ENCODE data around the gene CDC26. TPM values are rescaled to one million over a fixed set of nuclear protein-coding genes. Genes with fewer than 3 reads are reported as not detected.
A peak's percentile ranks its signal among the peaks of the same experiment; 100 is the strongest.
"Not testable (repeated sequence)": the region's sequence is repeated elsewhere in the genome, so short reads cannot be mapped to it uniquely, and the experiment has no call there.

CDC26 gene
- total and polyA plus RNA-seq, 12 donors = 25.7 to 63.7 (median 29.3) TPM

DNA sequence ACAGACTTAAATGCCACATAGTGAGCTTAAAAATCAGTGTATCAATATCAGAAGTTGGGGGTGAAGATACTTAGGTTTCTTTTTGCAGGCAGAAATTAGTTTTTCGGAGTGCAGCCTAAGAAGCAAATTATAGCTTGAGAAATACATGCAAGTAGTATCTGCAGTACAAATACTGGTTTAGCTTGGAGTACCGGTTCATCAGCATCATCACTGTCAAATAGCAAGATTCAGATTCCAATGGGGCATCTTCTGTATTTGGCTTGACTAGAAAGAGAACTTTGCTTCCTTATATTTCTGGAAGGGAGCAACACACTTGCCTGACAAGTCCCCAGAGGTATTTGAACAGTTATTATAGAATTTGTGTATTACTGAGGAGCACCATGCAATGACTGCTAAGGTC lies 34.2 kb downstream of the CDC26 start:
- WGBS, 4 donors = 94 to 100% (median 97%) methylated on average over 2 of the region's 2 CpGs
- no peak overlapping the region for H3K4me3 ChIP-seq
- no peaks in the 10 kb centered on the region for H3K27me3 ChIP-seq
- H3K4me1 ChIP-seq (replicated peaks in 1 of 2) = peaks cover 0 to 43% of the 10 kb centered on the region in 2 donors
- H3K27ac ChIP-seq = no peak overlapping the region
- TF ChIP-seq, protein P1, sequence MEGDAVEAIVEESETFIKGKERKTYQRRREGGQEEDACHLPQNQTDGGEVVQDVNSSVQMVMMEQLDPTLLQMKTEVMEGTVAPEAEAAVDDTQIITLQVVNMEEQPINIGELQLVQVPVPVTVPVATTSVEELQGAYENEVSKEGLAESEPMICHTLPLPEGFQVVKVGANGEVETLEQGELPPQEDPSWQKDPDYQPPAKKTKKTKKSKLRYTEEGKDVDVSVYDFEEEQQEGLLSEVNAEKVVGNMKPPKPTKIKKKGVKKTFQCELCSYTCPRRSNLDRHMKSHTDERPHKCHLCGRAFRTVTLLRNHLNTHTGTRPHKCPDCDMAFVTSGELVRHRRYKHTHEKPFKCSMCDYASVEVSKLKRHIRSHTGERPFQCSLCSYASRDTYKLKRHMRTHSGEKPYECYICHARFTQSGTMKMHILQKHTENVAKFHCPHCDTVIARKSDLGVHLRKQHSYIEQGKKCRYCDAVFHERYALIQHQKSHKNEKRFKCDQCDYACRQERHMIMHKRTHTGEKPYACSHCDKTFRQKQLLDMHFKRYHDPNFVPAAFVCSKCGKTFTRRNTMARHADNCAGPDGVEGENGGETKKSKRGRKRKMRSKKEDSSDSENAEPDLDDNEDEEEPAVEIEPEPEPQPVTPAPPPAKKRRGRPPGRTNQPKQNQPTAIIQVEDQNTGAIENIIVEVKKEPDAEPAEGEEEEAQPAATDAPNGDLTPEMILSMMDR (IDR thresholded peaks at IDR 0.05) = no peak
- no peak for TF ChIP-seq POLR2A (IDR thresholded peaks at IDR 0.05)
- no peaks in the 10 kb centered on the region for H3K9me3 ChIP-seq (replicated peaks in 1 of 3)
- no peaks in the 10 kb centered on the region for H3K36me3 ChIP-seq (replicated peaks in 1 of 2)
- no peak for DNase-seq
- intact Hi-C loops (cut with DNase I) = no loop called here

DNA sequence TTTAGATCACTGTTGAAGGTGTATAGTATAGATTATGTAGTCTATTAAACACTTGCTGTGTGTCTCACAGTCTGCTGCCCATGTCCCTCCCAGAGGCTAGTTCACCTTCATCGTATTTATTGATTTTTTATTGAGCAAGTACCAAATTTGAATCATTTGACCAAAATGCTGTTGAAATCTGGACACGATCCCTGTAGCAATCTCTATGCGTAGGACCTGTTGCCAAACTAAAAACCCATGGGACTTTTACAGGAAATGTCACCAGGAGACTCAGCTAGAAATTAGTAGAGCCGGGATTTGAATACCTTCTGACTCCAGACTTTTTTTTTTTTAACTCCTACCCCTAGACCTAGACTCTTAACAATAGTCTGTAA lies 36.5 kb downstream of the CDC26 start:
- whole genome bisulfite sequencing, 4 donors = 63 to 76% (median 64%) methylated on average over 4 of the region's 4 CpGs
- peaks cover 0 to 53% of the 10 kb centered on the region in 2 donors for H3K4me1 ChIP-seq (replicated peaks in 1 of 2)
- TF ChIP-seq POLR2A (IDR thresholded peaks at IDR 0.05) = no peak
- TF ChIP-seq, protein P1 (IDR thresholded peaks at IDR 0.05) = no peak
- H3K9me3 ChIP-seq (replicated peaks in 1 of 3) = no peaks in the 10 kb centered on the region
- no peaks in the 10 kb centered on the region for H3K27me3 ChIP-seq
- intact Hi-C loops (cut with DNase I) = no loop called here
- DNase-seq = no peak
- H3K27ac ChIP-seq = no peak overlapping the region
- no peak overlapping the region for H3K4me3 ChIP-seq
- H3K36me3 ChIP-seq (replicated peaks in 1 of 2) = no peaks in the 10 kb centered on the region

DNA sequence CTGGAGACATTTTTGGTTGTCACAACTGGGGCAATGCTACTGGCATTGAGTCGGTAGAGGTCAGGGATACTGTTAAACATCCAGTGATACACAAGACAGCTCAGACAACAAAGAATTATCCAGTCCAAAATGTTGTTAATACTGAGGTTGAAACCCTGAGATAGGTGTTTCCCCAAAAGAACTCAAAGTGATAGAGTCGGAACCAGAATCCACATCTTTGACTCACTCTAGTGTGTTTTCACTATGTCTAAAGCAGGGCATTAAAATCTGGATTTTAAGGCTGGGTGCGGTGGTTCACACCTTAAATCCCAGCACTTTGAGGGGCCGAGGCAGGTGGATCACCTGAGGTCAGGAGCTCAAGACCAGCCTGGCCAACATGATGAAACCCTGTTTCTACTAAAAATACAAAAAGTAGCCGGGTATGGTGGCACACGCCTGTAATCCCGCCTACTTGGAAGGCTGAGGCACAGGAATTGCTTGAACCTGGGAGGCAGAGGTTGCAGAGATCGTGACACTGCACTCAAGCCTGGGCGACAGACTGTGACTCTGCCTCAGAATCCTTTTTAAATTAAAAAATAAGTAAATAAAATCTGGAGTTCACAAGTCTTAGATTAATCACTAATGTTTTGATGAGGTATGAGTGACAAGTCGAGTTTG lies 37.0 kb downstream of the CDC26 start:
- Histone ChIP-seq H3K36me3 (replicated peaks in 1 of 2) (no peaks in the 10 kb centered on the region), H3K9me3 (replicated peaks in 1 of 3) (no peaks in the 10 kb centered on the region), H3K4me1 (replicated peaks in 1 of 2) (peaks cover 0 to 54% of the 10 kb centered on the region in 2 donors), H3K27ac (no peak overlapping the region), H3K27me3 (no peaks in the 10 kb centered on the region), H3K4me3 (no peak overlapping the region)
- WGBS, 4 donors = 85 to 90% (median 88%) methylated on average over 10 of the region's 10 CpGs
- intact Hi-C loops (cut with DNase I) = no loop called here
- DNase-seq = no peak
- TF ChIP-seq, protein P1 (IDR thresholded peaks at IDR 0.05) = no peak
- TF ChIP-seq POLR2A (IDR thresholded peaks at IDR 0.05) = no peak

DNA sequence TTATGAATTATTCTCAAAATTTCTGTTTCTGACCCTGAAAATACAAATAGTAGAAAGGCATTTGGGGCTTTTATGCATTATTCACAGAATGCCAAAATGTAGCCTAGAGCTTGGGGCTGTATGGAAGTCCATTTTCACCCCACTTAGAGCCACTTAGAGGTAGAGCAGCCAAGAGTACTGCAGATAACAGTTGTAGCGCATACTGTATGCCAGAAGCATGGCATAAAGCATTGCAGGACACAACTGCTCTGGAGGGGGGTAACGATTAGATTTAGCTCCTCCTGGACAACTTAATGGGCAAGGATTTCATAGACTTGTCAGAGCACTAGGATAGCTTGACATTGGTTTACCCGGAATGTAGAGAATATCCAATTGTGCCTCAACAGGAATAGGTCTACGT lies 38.3 kb downstream of the CDC26 start:
- DNase-seq = no peak
- TF ChIP-seq POLR2A (IDR thresholded peaks at IDR 0.05) = no peak
- Histone ChIP-seq H3K36me3 (replicated peaks in 1 of 2) (no peaks in the 10 kb centered on the region), H3K27ac (no peak overlapping the region), H3K4me1 (replicated peaks in 1 of 2) (peaks cover 0 to 51% of the 10 kb centered on the region in 2 donors), H3K4me3 (no peak overlapping the region), H3K9me3 (replicated peaks in 1 of 3) (no peaks in the 10 kb centered on the region), H3K27me3 (no peaks in the 10 kb centered on the region)
- WGBS, 4 donors = 86 to 98% (median 91%) methylated on average over 4 of the region's 4 CpGs
- intact Hi-C loops (cut with DNase I) = no loop called here

DNA sequence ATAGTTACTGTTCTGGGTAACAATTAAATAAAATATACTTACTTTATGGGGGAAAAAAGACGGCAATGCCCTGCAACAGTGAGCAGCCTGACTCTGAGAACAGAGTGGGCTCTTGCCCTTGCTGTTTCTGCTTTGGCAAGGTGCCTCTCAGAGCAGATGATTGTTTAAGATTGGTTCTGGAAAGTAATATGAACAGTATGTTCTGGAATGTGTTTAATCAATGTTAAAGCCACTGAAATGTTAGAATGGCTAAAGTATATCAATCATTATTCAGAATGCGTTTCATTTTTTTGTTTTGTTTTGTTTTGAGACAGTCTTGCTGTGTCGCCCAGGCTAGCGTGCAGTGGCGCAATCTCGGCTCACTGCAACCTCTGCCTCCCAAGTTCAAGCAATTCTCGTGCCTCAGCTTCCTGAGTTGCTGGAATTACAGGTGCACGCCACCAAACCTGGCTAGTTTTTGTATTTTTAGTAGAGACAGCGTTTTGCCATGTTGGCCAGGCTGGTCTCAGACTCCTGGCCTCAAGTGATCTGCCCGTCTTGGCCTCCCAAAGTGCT lies 39.6 kb downstream of the CDC26 start:
- H3K4me3 ChIP-seq; H3K36me3 ChIP-seq (replicated peaks in 1 of 2); intact Hi-C loops (cut with DNase I); H3K27me3 ChIP-seq; H3K9me3 ChIP-seq (replicated peaks in 1 of 3); H3K27ac ChIP-seq: not testable (repeated sequence)
- DNase-seq = peak in 1 of 7 donors; percentile 8
- 70 to 82% (median 77%) methylated on average over 10 of the region's 10 CpGs for WGBS, 4 donors
- H3K4me1 ChIP-seq (replicated peaks in 1 of 2) = peaks cover 0 to 51% of the 10 kb centered on the region in 2 donors

Measured in adrenal gland (tissue), 12 donors.